GM12872 (cell line): Measurements from ENCODE around the gene SPI1.

Experiments used
- CTCF ChIP-seq: IDR thresholded peaks from 3 replicates; pipeline ENCODE4 v1.5.1; 2011; ENCODE audit warnings: low read depth, mild to moderate bottlenecking, low read length, moderate library complexity; ENCODE audit not compliant: insufficient read depth

SPI1 gene

GRCh38 chr11:47374720-47375019, 3.7 kb downstream of the SPI1 start:
- no peak for TF ChIP-seq CTCF

- TF ChIP-seq CTCF: peak; percentile 97
Observed at GRCh38 chr11:47373876-47374719, 4.2 kb downstream of the SPI1 start.

DNA sequence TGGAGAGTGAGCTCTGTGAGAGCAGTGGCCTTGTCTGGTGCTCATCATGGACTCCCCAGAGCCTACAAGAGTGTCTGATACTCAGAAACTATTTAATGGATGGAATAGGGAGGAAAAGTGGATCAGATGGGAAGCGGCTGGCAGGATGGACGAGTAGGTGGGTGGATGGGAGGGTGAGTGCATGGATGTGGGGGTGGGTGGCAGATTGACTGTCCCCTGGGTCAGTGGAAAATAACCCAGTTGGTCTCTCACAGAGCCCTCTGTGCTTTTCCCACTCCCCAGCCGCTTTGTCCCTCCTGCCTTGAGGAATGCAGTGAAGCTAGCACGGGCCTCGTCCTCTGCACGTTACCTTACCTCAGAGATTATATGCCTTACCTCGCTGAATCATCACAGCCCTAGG, 5.9 kb downstream of the SPI1 start:
- TF ChIP-seq CTCF: no peak

GRCh38 chr11:47369676-47370075, 8.7 kb downstream of the SPI1 start:
- no peak for TF ChIP-seq CTCF

- TF ChIP-seq CTCF: no peak
Observed at GRCh38 chr11:47366020-47366490, 12.3 kb downstream of the SPI1 start.

- TF ChIP-seq CTCF: no peak
Observed at GRCh38 chr11:47361419-47361818, 16.9 kb downstream of the SPI1 start.

GRCh38 chr11:47360341-47360740, 18.0 kb downstream of the SPI1 start:
- TF ChIP-seq CTCF: no peak
